Measurements from ENCODE around the gene SLAIN2. TPM values are rescaled to one million over a fixed set of nuclear protein-coding genes. Genes with fewer than 3 reads are reported as not detected.

The SLAIN2 gene
- total RNA-seq, 2 donors from 2014 or later: 70.2 to 98.5 TPM

DNA sequence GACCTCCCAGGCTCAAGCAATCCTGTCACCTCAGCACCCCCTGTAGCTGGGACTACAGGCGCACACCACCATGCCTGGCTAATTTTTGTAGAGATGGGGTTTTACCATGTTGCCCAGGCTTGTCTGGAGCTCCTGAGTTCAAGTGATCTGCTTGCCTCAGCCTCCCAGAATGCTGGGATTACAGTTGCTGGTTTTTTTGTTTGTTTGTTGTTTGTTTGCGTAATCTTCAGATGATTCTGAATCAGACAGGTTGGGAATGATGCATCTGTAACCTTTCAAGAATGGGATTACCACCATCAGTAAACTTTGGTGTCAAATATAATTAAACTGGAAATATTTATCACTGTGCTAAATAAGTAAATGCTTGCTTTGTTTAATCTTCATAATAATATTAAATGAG lies 79.8 kb downstream of the SLAIN2 start:
- DNase-seq: no peak
- Histone ChIP-seq H3K4me3 (no peak overlapping the region), H3K4me1 (no peaks in the 10 kb centered on the region), H3K27ac (no peak overlapping the region), H3K9me3 (no peaks in the 10 kb centered on the region), H3K27me3 (no peaks in the 10 kb centered on the region), H3K9ac (ENCODE audit: low read depth in 2 of 2, low read length in 2 of 2) (no peak overlapping the region), H3K36me3 (peaks cover 4% of the 10 kb centered on the region)
- TF ChIP-seq, protein P1, sequence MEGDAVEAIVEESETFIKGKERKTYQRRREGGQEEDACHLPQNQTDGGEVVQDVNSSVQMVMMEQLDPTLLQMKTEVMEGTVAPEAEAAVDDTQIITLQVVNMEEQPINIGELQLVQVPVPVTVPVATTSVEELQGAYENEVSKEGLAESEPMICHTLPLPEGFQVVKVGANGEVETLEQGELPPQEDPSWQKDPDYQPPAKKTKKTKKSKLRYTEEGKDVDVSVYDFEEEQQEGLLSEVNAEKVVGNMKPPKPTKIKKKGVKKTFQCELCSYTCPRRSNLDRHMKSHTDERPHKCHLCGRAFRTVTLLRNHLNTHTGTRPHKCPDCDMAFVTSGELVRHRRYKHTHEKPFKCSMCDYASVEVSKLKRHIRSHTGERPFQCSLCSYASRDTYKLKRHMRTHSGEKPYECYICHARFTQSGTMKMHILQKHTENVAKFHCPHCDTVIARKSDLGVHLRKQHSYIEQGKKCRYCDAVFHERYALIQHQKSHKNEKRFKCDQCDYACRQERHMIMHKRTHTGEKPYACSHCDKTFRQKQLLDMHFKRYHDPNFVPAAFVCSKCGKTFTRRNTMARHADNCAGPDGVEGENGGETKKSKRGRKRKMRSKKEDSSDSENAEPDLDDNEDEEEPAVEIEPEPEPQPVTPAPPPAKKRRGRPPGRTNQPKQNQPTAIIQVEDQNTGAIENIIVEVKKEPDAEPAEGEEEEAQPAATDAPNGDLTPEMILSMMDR (IDR thresholded peaks at IDR 0.05): no peak
- intact Hi-C loops (cut with DNase I): no loop called here

DNA sequence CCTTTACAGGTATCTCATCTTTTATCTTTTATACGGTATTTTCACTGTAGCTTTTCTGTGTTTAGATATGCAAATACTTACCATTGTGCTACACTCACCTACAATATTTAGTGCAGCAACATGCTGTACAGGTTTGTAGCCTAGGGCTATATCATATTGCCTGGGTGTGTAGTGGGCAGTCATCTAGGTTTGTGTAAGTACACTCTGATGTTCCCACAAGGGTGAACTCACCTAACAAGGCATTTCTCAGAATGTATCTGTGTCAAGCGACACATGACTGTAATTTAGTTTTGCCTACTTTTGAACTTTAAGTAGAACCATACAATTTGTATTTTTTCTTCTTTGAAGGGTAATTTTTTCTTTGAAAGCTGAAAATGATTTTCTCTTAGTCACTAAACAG lies 87.6 kb downstream of the SLAIN2 start:
- H3K9ac ChIP-seq (ENCODE audit: low read depth in 2 of 2, low read length in 2 of 2): no peak overlapping the region
- intact Hi-C loops (cut with DNase I): no loop called here
- no peaks in the 10 kb centered on the region for H3K36me3 ChIP-seq
- no peak overlapping the region for H3K4me3 ChIP-seq
- no peak overlapping the region for H3K27ac ChIP-seq
- H3K9me3 ChIP-seq: no peaks in the 10 kb centered on the region
- TF ChIP-seq, protein P1 (IDR thresholded peaks at IDR 0.05): no peak
- no peaks in the 10 kb centered on the region for H3K27me3 ChIP-seq
- DNase-seq: no peak
- no peaks in the 10 kb centered on the region for H3K4me1 ChIP-seq

DNA sequence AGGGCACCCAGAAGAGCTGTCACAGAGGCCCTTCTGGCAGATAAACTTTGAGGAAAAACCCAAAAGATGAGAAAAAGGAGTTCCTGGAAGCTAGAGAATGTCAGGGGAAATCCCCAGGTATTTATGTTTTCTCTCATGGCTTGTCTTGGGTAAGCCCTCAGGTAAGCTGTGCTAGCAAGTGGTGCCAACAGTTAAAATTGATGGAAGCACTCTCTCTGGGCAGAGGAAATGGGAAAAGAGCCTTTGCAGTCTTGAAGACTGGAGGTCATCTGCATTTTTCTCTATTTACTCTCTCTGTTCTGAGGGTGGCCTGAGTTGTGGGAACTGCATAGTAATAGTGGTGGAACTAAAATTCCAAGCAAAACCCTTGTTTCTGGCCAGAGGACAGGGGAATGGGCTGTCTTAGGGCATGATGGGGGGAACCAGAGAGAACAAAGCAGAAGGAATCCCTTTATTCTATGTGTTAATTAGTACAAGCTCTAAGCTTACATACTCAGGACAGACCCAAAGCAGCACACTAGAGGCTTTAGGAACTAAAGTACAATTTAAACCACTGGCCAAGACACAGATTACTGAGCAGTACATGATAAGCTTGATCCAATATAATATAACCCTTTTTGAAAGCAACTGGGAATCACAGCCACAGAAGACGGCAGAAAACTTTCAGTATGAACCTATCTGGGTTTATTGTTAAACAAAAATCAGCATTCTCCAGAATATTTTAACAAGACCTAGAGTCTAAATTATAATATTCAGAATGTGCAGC lies 88.6 kb downstream of the SLAIN2 start:
- Histone ChIP-seq H3K27me3 (no peaks in the 10 kb centered on the region), H3K36me3 (no peaks in the 10 kb centered on the region), H3K9ac (ENCODE audit: low read depth in 2 of 2, low read length in 2 of 2) (no peak overlapping the region), H3K9me3 (no peaks in the 10 kb centered on the region), H3K4me3 (no peak overlapping the region), H3K4me1 (no peaks in the 10 kb centered on the region), H3K27ac (no peak overlapping the region)
- DNase-seq: no peak
- TF ChIP-seq, protein P1 (IDR thresholded peaks at IDR 0.05): no peak
- intact Hi-C loops (cut with DNase I): no loop called here

DNA sequence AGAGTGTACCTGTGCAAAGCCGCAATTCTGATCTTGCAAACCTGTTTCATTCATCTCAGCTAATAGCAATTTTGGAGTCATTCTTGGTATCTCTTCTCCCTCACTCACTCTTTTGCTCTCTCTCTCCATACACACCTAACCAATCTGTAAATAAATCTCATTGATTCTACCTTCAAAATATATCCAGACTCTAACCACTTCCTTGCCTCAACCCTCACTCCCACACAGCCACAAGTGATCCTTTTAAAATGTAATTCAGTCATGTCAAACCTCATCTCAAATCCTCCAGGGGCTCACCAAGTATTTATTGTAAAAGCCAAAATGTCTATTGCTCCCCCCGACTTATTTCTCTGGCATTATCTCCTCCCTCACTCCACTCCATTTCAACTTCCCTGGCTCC lies 90.1 kb downstream of the SLAIN2 start:
- H3K27ac ChIP-seq: no peak overlapping the region
- intact Hi-C loops (cut with DNase I): no loop called here
- H3K27me3 ChIP-seq: no peaks in the 10 kb centered on the region
- no peaks in the 10 kb centered on the region for H3K4me1 ChIP-seq
- H3K4me3 ChIP-seq: no peak overlapping the region
- TF ChIP-seq, protein P1 (IDR thresholded peaks at IDR 0.05): no peak
- H3K36me3 ChIP-seq: no peaks in the 10 kb centered on the region
- no peak for DNase-seq
- H3K9me3 ChIP-seq: no peaks in the 10 kb centered on the region
- no peak overlapping the region for H3K9ac ChIP-seq (ENCODE audit: low read depth in 2 of 2, low read length in 2 of 2)

DNA sequence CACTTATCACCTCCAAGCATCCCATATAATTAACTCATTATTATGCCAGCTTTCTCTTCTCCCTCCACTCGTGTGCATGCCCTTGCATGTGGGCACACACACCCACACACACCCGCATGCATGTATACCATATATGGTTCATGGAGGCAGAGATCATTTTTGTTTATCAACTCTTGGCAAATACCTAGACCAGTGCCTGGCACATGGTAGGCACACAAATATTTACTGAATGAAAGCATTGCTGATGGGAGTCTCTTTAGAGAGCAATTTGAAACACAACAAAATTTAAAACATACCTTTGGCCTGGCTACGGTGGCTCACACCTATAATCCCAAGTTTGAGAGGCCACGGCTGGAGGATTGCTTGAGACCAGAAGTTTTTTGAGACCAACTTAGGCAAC lies 90.7 kb downstream of the SLAIN2 start:
- TF ChIP-seq, protein P1 (IDR thresholded peaks at IDR 0.05): no peak
- Histone ChIP-seq H3K9ac (ENCODE audit: low read depth in 2 of 2, low read length in 2 of 2) (no peak overlapping the region), H3K4me3 (no peak overlapping the region), H3K27me3 (no peaks in the 10 kb centered on the region), H3K27ac (no peak overlapping the region), H3K9me3 (no peaks in the 10 kb centered on the region), H3K36me3 (no peaks in the 10 kb centered on the region), H3K4me1 (no peaks in the 10 kb centered on the region)
- DNase-seq: no peak
- intact Hi-C loops (cut with DNase I): no loop called here
